MM.1S (cell line): ENCODE results near the gene RANBP10.

Experiments used
- DNase-seq: peaks from one replicate; pipeline ENCODE4 v3.0.0-alpha.2; 2015
- H2AFZ ChIP-seq: fragments of 300-600 bp; sonication (generic); 2 replicates; pipeline ENCODE4 v1.6.0; 2016; ENCODE audit warnings: antibody characterized with exemption, low read length
- H3F3A ChIP-seq: fragments of 300-600 bp; sonication (generic); 2 replicates; pipeline ENCODE4 v1.6.1; 2016; ENCODE audit warnings: mild to moderate bottlenecking, antibody characterized with exemption, low read length, moderate library complexity, mixed read lengths; ENCODE audit not compliant: insufficient read depth
- H3K27ac ChIP-seq: fragments of 300-600 bp; sonication (generic); 2 replicates; pipeline ENCODE4 v1.5.1; 2016; ENCODE audit warnings: mild to moderate bottlenecking, low read length
- H3K27me3 ChIP-seq: fragments of 300-600 bp; sonication (generic); replicated peaks from 2 replicates; pipeline ENCODE4 v1.6.0; 2016; ENCODE audit warnings: low read length; ENCODE audit not compliant: insufficient read depth
- H3K36me3 ChIP-seq: fragments of 300-600 bp; sonication (generic); replicated peaks from 2 replicates; pipeline ENCODE4 v1.6.1; 2016; ENCODE audit warnings: mild to moderate bottlenecking, low read length, mixed read lengths; ENCODE audit not compliant: insufficient read depth
- H3K4me1 ChIP-seq: fragments of 300-600 bp; sonication (generic); 2 replicates; pipeline ENCODE4 v1.6.1; 2016; ENCODE audit warnings: low read length, mixed read lengths
- H3K4me2 ChIP-seq: fragments of 300-600 bp; sonication (generic); 2 replicates; pipeline ENCODE4 v1.6.0; 2016; ENCODE audit warnings: low read depth, low read length
- H3K4me3 ChIP-seq: fragments of 300-600 bp; sonication (generic); 2 replicates; pipeline ENCODE4 v1.5.1; 2016; ENCODE audit warnings: low read length, mixed read lengths
- H3K79me2 ChIP-seq: fragments of 300-600 bp; sonication (generic); 2 replicates; pipeline ENCODE4 v1.6.1; 2016; ENCODE audit warnings: mixed run types, low read length, mixed read lengths
- H3K9ac ChIP-seq: fragments of 300-600 bp; sonication (generic); 2 replicates; pipeline ENCODE4 v1.6.1; 2016; ENCODE audit warnings: low read length, mixed read lengths
- H3K9me2 ChIP-seq: fragments of 300-600 bp; sonication (generic); replicated peaks from 2 replicates; pipeline ENCODE4 v1.6.1; 2016; ENCODE audit warnings: mild to moderate bottlenecking, low read length, mixed read lengths; ENCODE audit not compliant: insufficient read depth
- H3K9me3 ChIP-seq: fragments of 300-600 bp; sonication (generic); replicated peaks from 2 replicates; pipeline ENCODE4 v1.6.1; 2016; ENCODE audit warnings: mild to moderate bottlenecking, low read length, mixed read lengths; ENCODE audit not compliant: insufficient read depth
- H4K20me1 ChIP-seq: fragments of 300-600 bp; sonication (generic); 2 replicates; pipeline ENCODE4 v1.6.1; 2016; ENCODE audit warnings: mild to moderate bottlenecking, low read length, moderate library complexity, mixed read lengths; ENCODE audit not compliant: insufficient read depth
- CTCF ChIP-seq: fragments of 300-600 bp; sonication (generic); IDR thresholded peaks from 2 replicates; pipeline ENCODE4 v1.5.1; 2016; ENCODE audit warnings: antibody characterized with exemption, low read length, mixed read lengths
- EZH2 ChIP-seq: fragments of 300-600 bp; sonication (generic); optimal IDR thresholded peaks from 2 replicates; pipeline ENCODE3; 2017; ENCODE audit warnings: low read depth, mild to moderate bottlenecking, antibody characterized with exemption, low read length, mixed read lengths
- EZH2phosphoT487 ChIP-seq: fragments of 300-600 bp; sonication (generic); IDR thresholded peaks from 2 replicates; pipeline ENCODE4 v1.6.1; 2018; ENCODE audit warnings: antibody characterized with exemption, low read length

Gene RANBP10

GRCh38 chr16:67767953-67768352 lies 38.4 kb downstream of the RANBP10 start:
- no peak for TF ChIP-seq CTCF
- TF ChIP-seq EZH2phosphoT487, result no peak
- no peak for TF ChIP-seq EZH2
- Histone ChIP-seq H2AFZ (no peak overlapping the region), H3K36me3 (no peaks in the 10 kb centered on the region), H3K27me3 (no peaks in the 10 kb centered on the region), H4K20me1 (no peaks in the 10 kb centered on the region), H3K9me2 (no peaks in the 10 kb centered on the region), H3K27ac (no peak overlapping the region), H3K79me2 (peaks cover 7% of the 10 kb centered on the region; the same call in 1 of the 2 replicates), H3K4me3 (no peak overlapping the region), H3K9me3 (no peaks in the 10 kb centered on the region), H3K9ac (no peak overlapping the region), H3K4me2 (no peak overlapping the region), H3K4me1 (no peaks in the 10 kb centered on the region), H3F3A (no peaks in the 10 kb centered on the region)
- no peak for DNase-seq

GRCh38 chr16:67766291-67766690 lies 40.1 kb downstream of the RANBP10 start:
- Histone ChIP-seq H3K4me2 (no peak overlapping the region), H3K27me3 (no peaks in the 10 kb centered on the region), H3K4me1 (no peaks in the 10 kb centered on the region), H3K9ac (no peak overlapping the region), H3K36me3 (no peaks in the 10 kb centered on the region), H3K9me3 (no peaks in the 10 kb centered on the region), H3K27ac (no peak overlapping the region), H3K79me2 (no peaks in the 10 kb centered on the region), H3F3A (no peaks in the 10 kb centered on the region), H3K4me3 (no peak overlapping the region), H4K20me1 (no peaks in the 10 kb centered on the region), H3K9me2 (no peaks in the 10 kb centered on the region), H2AFZ (no peak overlapping the region)
- TF ChIP-seq EZH2, result no peak
- TF ChIP-seq EZH2phosphoT487, result no peak
- no peak for TF ChIP-seq CTCF
- DNase-seq, result no peak

- Histone ChIP-seq H3K27ac (no peak overlapping the region), H3K4me2 (no peak overlapping the region), H3F3A (no peaks in the 10 kb centered on the region), H4K20me1 (no peaks in the 10 kb centered on the region), H3K4me1 (no peaks in the 10 kb centered on the region), H2AFZ (no peak overlapping the region), H3K36me3 (no peaks in the 10 kb centered on the region), H3K79me2 (peaks cover 2% of the 10 kb centered on the region; the same call in 1 of the 2 replicates), H3K9me2 (no peaks in the 10 kb centered on the region), H3K9me3 (no peaks in the 10 kb centered on the region), H3K9ac (no peak overlapping the region), H3K27me3 (no peaks in the 10 kb centered on the region), H3K4me3 (no peak overlapping the region)
- no peak for TF ChIP-seq CTCF
- TF ChIP-seq EZH2, result no peak
- no peak for TF ChIP-seq EZH2phosphoT487
- DNase-seq, result no peak
Measured at GRCh38 chr16:67764158-67764667, 42.1 kb downstream of the RANBP10 start.
